Hepatocyte (in vitro differentiated cells): Measurements from ENCODE around the gene DMD. TPM values are rescaled to one million over a fixed set of nuclear protein-coding genes. Genes with fewer than 3 reads are reported as not detected.

Experiments
- DNase-seq: peaks from one replicate; pipeline ENCODE4 v3.0.0-alpha.2; 2016; ENCODE audit warnings: low spot score
- H2AFZ ChIP-seq: fragments of 200-600 bp; sonication (generic); 2 replicates; pipeline ENCODE4 v1.6.0; 2016; ENCODE audit warnings: antibody characterized with exemption, mild to moderate bottlenecking
- H3K27ac ChIP-seq: fragments of 200-600 bp; sonication (generic); 2 replicates; pipeline ENCODE4 v1.5.1; 2016; ENCODE audit warnings: mild to moderate bottlenecking
- H3K27me3 ChIP-seq: fragments of 200-600 bp; sonication (generic); 2 replicates; pipeline ENCODE4 v1.6.1; 2016
- H3K36me3 ChIP-seq: fragments of 200-600 bp; sonication (generic); replicated peaks from 2 replicates; pipeline ENCODE4 v1.5.1; 2016; ENCODE audit warnings: low read depth; ENCODE audit not compliant: insufficient read depth
- H3K4me1 ChIP-seq: fragments of 200-600 bp; sonication (generic); 2 replicates; pipeline ENCODE4 v1.5.1; 2016; ENCODE audit warnings: mild to moderate bottlenecking, moderate library complexity; ENCODE audit not compliant: insufficient read depth
- H3K4me2 ChIP-seq: fragments of 200-600 bp; sonication (generic); 2 replicates; pipeline ENCODE4 v1.6.0; 2016
- H3K4me3 ChIP-seq: fragments of 200-600 bp; sonication (generic); 2 replicates; pipeline ENCODE4 v1.5.1; 2016; ENCODE audit warnings: mild to moderate bottlenecking
- H3K79me2 ChIP-seq: fragments of 200-600 bp; sonication (generic); 2 replicates; pipeline ENCODE4 v1.6.0; 2017; ENCODE audit warnings: mild to moderate bottlenecking
- H3K9me2 ChIP-seq: fragments of 200-600 bp; sonication (generic); replicated peaks from 2 replicates; pipeline ENCODE4 v1.6.0; 2017; ENCODE audit warnings: mild to moderate bottlenecking; ENCODE audit not compliant: insufficient read depth
- H3K9me3 ChIP-seq: fragments of 200-600 bp; sonication (generic); 2 replicates; pipeline ENCODE4 v1.5.1; 2016; ENCODE audit warnings: low read depth, mild to moderate bottlenecking
- H4K20me1 ChIP-seq: fragments of 200-600 bp; sonication (generic); 2 replicates; pipeline ENCODE4 v1.6.0; 2016; ENCODE audit warnings: mild to moderate bottlenecking; ENCODE audit not compliant: insufficient read depth, poor library complexity, severe bottlenecking
- EZH2 ChIP-seq: fragments of 200-600 bp; sonication (generic); IDR thresholded peaks from 2 replicates; pipeline ENCODE4 v1.6.1; 2016; ENCODE audit warnings: antibody characterized with exemption, mild to moderate bottlenecking, borderline replicate concordance
- EZH2phosphoT487 ChIP-seq: fragments of 200-600 bp; sonication (generic); IDR thresholded peaks from one replicate; pipeline ENCODE4 v1.6.1; 2018; ENCODE audit warnings: antibody characterized with exemption, mild to moderate bottlenecking, low read depth, moderate library complexity; ENCODE audit not compliant: unreplicated experiment, severe bottlenecking
- WGBS: methylation state at CpG from one replicate; pipeline ENCODE4 v1.1.6; 2016; ENCODE audit warnings: low lambda C conversion rate; ENCODE audit errors: missing lambda C conversion rate; 5-methylcytosine and 5-hydroxymethylcytosine counted together
- polyA plus RNA-seq: library from polyadenylated mRNA; unstranded; fragments of >200 nt; fragmentation: Nextera tagmentation; extraction: Ambion mirVana; gene quantifications from 2 replicates; pipeline ENCODE4 v1.2.1, GENCODE V29; 2016
- total RNA-seq: library from RNA; depleted of rRNA; stranded (reverse); fragments of >200 nt; gene quantifications from 2 replicates; pipeline ENCODE4 v1.2.3, GENCODE V29; 2014
- TF ChIP-seq, protein P1 (sequence below): fragments of 200-600 bp; sonication (generic); IDR thresholded peaks from 2 replicates; pipeline ENCODE4 v1.5.1; 2016; ENCODE audit warnings: antibody characterized with exemption, mild to moderate bottlenecking; ENCODE audit not compliant: poor library complexity

DMD gene
- total and polyA plus RNA-seq, 2 experiments from 2014 or later, result 14.2 to 27.8 TPM

- Histone ChIP-seq H4K20me1 (no peaks in the 10 kb centered on the region), H2AFZ (no peak overlapping the region), H3K4me1 (no peaks in the 10 kb centered on the region), H3K9me2 (no peaks in the 10 kb centered on the region), H3K27ac (no peak overlapping the region), H3K9me3 (no peaks in the 10 kb centered on the region), H3K27me3 (no peaks in the 10 kb centered on the region), H3K36me3 (no peaks in the 10 kb centered on the region), H3K4me3 (no peak overlapping the region), H3K4me2 (no peak overlapping the region), H3K79me2 (no peaks in the 10 kb centered on the region)
- 74% methylated on average over 2 of the region's 2 CpGs for WGBS
- TF ChIP-seq, protein P1, sequence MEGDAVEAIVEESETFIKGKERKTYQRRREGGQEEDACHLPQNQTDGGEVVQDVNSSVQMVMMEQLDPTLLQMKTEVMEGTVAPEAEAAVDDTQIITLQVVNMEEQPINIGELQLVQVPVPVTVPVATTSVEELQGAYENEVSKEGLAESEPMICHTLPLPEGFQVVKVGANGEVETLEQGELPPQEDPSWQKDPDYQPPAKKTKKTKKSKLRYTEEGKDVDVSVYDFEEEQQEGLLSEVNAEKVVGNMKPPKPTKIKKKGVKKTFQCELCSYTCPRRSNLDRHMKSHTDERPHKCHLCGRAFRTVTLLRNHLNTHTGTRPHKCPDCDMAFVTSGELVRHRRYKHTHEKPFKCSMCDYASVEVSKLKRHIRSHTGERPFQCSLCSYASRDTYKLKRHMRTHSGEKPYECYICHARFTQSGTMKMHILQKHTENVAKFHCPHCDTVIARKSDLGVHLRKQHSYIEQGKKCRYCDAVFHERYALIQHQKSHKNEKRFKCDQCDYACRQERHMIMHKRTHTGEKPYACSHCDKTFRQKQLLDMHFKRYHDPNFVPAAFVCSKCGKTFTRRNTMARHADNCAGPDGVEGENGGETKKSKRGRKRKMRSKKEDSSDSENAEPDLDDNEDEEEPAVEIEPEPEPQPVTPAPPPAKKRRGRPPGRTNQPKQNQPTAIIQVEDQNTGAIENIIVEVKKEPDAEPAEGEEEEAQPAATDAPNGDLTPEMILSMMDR, result no peak
- TF ChIP-seq EZH2phosphoT487 (no peak), EZH2 (no peak)
- no peak for DNase-seq
Measured at GRCh38 chrX:32873786-32874185, 337.6 kb downstream of the DMD start.

- no peaks in the 10 kb centered on the region for H3K27me3 ChIP-seq
- H3K4me1 ChIP-seq, result no peaks in the 10 kb centered on the region
- DNase-seq, result no peak
- WGBS, result 59% methylated on average over 3 of the region's 3 CpGs
- H3K9me3 ChIP-seq, result no peaks in the 10 kb centered on the region
- no peak overlapping the region for H3K27ac ChIP-seq
- no peaks in the 10 kb centered on the region for H3K36me3 ChIP-seq
- H2AFZ ChIP-seq, result no peak overlapping the region
- H4K20me1 ChIP-seq, result no peaks in the 10 kb centered on the region
- TF ChIP-seq EZH2phosphoT487, result no peak
- TF ChIP-seq, protein P1, result no peak
- TF ChIP-seq EZH2, result no peak
- no peaks in the 10 kb centered on the region for H3K79me2 ChIP-seq
- H3K4me2 ChIP-seq, result no peak overlapping the region
- no peaks in the 10 kb centered on the region for H3K9me2 ChIP-seq
- H3K4me3 ChIP-seq, result no peak overlapping the region
Measured at GRCh38 chrX:32871636-32872035, 339.7 kb downstream of the DMD start.

- Histone ChIP-seq H3K9me2 (no peaks in the 10 kb centered on the region), H3K27me3 (no peaks in the 10 kb centered on the region), H3K4me3 (no peak overlapping the region), H2AFZ (no peak overlapping the region), H4K20me1 (no peaks in the 10 kb centered on the region), H3K27ac (no peak overlapping the region), H3K79me2 (no peaks in the 10 kb centered on the region), H3K9me3 (no peaks in the 10 kb centered on the region), H3K4me1 (no peaks in the 10 kb centered on the region), H3K4me2 (no peak overlapping the region), H3K36me3 (no peaks in the 10 kb centered on the region)
- 86% methylated on average over 6 of the region's 6 CpGs for WGBS
- TF ChIP-seq, protein P1, result no peak
- TF ChIP-seq EZH2 (no peak), EZH2phosphoT487 (no peak)
- DNase-seq, result peak; percentile 5
Measured at GRCh38 chrX:32868524-32868895, 342.8 kb downstream of the DMD start.

DNA sequence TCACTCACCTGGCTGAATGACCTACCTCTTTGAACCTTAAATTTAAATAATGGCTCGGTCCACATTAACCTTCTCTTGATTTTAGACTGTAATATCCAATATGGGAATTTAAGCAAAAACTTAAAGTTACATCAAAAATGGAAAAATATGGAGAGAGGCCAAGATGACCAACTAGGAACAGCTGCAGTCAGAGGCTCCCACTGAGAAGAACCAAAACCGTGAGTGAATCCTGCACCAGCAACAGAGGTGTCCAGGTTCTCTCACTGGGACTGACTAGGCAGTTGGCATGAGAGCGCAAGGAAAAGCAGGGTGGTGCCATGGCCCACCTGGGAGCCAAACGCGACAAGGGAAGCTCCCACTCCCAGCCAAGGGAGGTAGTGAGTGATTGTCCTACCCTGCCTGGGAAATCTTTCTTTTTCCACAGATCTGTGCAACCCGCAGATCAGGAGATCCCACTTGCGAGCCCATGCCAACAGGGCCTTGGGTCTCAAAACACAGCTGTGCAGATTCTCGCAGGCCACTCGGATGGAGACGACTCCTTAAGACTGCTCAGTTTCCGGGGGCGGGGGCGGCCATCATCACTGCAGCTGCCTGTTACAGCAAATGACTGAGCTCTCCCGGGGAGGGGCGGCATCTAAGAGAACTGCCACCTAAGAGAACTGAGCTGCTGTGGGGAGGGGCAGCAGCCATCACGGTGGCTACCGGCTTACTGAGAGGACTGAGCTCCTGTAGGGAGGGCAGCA, 343.4 kb downstream of the DMD start:
- no peaks in the 10 kb centered on the region for H3K9me2 ChIP-seq
- no peak overlapping the region for H3K4me3 ChIP-seq
- H4K20me1 ChIP-seq, result no peaks in the 10 kb centered on the region
- no peaks in the 10 kb centered on the region for H3K79me2 ChIP-seq
- no peaks in the 10 kb centered on the region for H3K27me3 ChIP-seq
- WGBS, result 96% methylated on average over 17 of the region's 17 CpGs
- H3K27ac ChIP-seq, result no peak overlapping the region
- no peaks in the 10 kb centered on the region for H3K4me1 ChIP-seq
- H3K4me2 ChIP-seq, result no peak overlapping the region
- no peak for TF ChIP-seq EZH2
- no peak for TF ChIP-seq EZH2phosphoT487
- H2AFZ ChIP-seq, result no peak overlapping the region
- no peaks in the 10 kb centered on the region for H3K9me3 ChIP-seq
- no peaks in the 10 kb centered on the region for H3K36me3 ChIP-seq
- DNase-seq, result no peak
